Smooth muscle cell (in vitro differentiated cells): Measurements from ENCODE around the gene RPL19. TPM values are rescaled to one million over a fixed set of nuclear protein-coding genes. Genes with fewer than 3 reads are reported as not detected.
A peak's percentile ranks its signal among the peaks of the same experiment; 100 is the strongest.

Experiments used
- DNase-seq: peaks from one replicate; lab custom pipeline; 2025; ENCODE audit not compliant: unreplicated experiment; lab: John Stamatoyannopoulos, UW
- H2AFZ ChIP-seq: fragments of 200-600 bp; sonication (generic); 2 replicates; pipeline ENCODE4 v1.6.0; 2016; ENCODE audit warnings: antibody characterized with exemption, low read depth, mild to moderate bottlenecking
- H3F3A ChIP-seq: fragments of 200-600 bp; sonication (generic); 2 replicates; pipeline ENCODE4 v1.6.0; 2017; ENCODE audit warnings: antibody characterized with exemption, low read depth
- H3K27ac ChIP-seq: fragments of 200-600 bp; sonication (generic); 2 replicates; pipeline ENCODE4 v1.5.1; 2016; ENCODE audit warnings: low read depth, mild to moderate bottlenecking
- H3K27me3 ChIP-seq: fragments of 200-600 bp; sonication (generic); 2 replicates; pipeline ENCODE4 v1.6.1; 2016; ENCODE audit warnings: low read depth, mild to moderate bottlenecking
- H3K36me3 ChIP-seq: fragments of 200-600 bp; sonication (generic); 2 replicates; pipeline ENCODE4 v1.5.1; 2016; ENCODE audit warnings: low read depth
- H3K4me1 ChIP-seq: fragments of 200-600 bp; sonication (generic); 2 replicates; pipeline ENCODE4 v1.5.1; 2016; ENCODE audit warnings: low read depth
- H3K4me2 ChIP-seq: fragments of 200-600 bp; sonication (generic); 2 replicates; pipeline ENCODE4 v1.6.0; 2016; ENCODE audit warnings: mild to moderate bottlenecking
- H3K4me3 ChIP-seq: fragments of 200-600 bp; sonication (generic); 2 replicates; pipeline ENCODE4 v1.5.1; 2016; ENCODE audit warnings: mild to moderate bottlenecking
- H3K79me2 ChIP-seq: fragments of 200-600 bp; sonication (generic); 2 replicates; pipeline ENCODE4 v1.6.0; 2016; ENCODE audit warnings: low read depth, mild to moderate bottlenecking
- H3K9ac ChIP-seq: fragments of 200-600 bp; sonication (generic); 2 replicates; pipeline ENCODE4 v1.6.0; 2016; ENCODE audit warnings: low read depth
- H3K9me3 ChIP-seq: fragments of 200-600 bp; sonication (generic); replicated peaks from 2 replicates; pipeline ENCODE4 v1.5.1; 2016; ENCODE audit warnings: low read depth
- H4K20me1 ChIP-seq: fragments of 200-600 bp; sonication (generic); 2 replicates; pipeline ENCODE4 v1.6.0; 2016; ENCODE audit warnings: low read depth
- WGBS: methylation state at CpG from one replicate; pipeline ENCODE4 v1.1.7; 2016; ENCODE audit warnings: low lambda C conversion rate; 5-methylcytosine and 5-hydroxymethylcytosine counted together
- polyA plus RNA-seq: library from polyadenylated mRNA; unstranded; fragments of >200 nt; fragmentation: Nextera tagmentation; extraction: Ambion mirVana; gene quantifications from 2 replicates; pipeline ENCODE4 v1.2.1, GENCODE V29; 2016
- total RNA-seq: library from RNA; depleted of rRNA; stranded (reverse); fragments of >200 nt; gene quantifications from 2 replicates; pipeline ENCODE4 v1.2.3, GENCODE V29; 2014
- TF ChIP-seq, protein P1 (sequence below): fragments of 200-600 bp; sonication (generic); IDR thresholded peaks from 2 replicates; pipeline ENCODE4 v1.5.1; 2017; ENCODE audit warnings: borderline replicate concordance, mild to moderate bottlenecking, antibody characterized with exemption; ENCODE audit not compliant: insufficient read depth, poor library complexity, severe bottlenecking

Gene RPL19
- total and polyA plus RNA-seq, 2 experiments from 2014 or later: 818 to 2,675 TPM

- Histone ChIP-seq H3F3A (peaks cover 3% of the 10 kb centered on the region), H2AFZ (no peak overlapping the region), H3K9ac (no peak overlapping the region), H3K4me1 (peaks cover 30% of the 10 kb centered on the region), H3K36me3 (no peaks in the 10 kb centered on the region), H3K79me2 (peaks cover 32% of the 10 kb centered on the region), H4K20me1 (peaks cover 23% of the 10 kb centered on the region), H3K9me3 (no peaks in the 10 kb centered on the region), H3K27ac (no peak overlapping the region), H3K27me3 (no peaks in the 10 kb centered on the region), H3K4me2 (peak overlapping the region; percentile 98), H3K4me3 (peak overlapping the region; percentile 88)
- no peak for DNase-seq
- WGBS: 43% methylated on average over 7 of the region's 8 CpGs
- TF ChIP-seq, protein P1, sequence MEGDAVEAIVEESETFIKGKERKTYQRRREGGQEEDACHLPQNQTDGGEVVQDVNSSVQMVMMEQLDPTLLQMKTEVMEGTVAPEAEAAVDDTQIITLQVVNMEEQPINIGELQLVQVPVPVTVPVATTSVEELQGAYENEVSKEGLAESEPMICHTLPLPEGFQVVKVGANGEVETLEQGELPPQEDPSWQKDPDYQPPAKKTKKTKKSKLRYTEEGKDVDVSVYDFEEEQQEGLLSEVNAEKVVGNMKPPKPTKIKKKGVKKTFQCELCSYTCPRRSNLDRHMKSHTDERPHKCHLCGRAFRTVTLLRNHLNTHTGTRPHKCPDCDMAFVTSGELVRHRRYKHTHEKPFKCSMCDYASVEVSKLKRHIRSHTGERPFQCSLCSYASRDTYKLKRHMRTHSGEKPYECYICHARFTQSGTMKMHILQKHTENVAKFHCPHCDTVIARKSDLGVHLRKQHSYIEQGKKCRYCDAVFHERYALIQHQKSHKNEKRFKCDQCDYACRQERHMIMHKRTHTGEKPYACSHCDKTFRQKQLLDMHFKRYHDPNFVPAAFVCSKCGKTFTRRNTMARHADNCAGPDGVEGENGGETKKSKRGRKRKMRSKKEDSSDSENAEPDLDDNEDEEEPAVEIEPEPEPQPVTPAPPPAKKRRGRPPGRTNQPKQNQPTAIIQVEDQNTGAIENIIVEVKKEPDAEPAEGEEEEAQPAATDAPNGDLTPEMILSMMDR: no peak
Measured at GRCh38 chr17:39196241-39196807, 3.8 kb upstream of the RPL19 start.

GRCh38 chr17:39196808-39197291, 3.2 kb upstream of the RPL19 start:
- Histone ChIP-seq H3K27ac (no peak overlapping the region), H3K4me1 (peaks cover 35% of the 10 kb centered on the region), H4K20me1 (peaks cover 27% of the 10 kb centered on the region), H3K9me3 (no peaks in the 10 kb centered on the region), H3K79me2 (peaks cover 37% of the 10 kb centered on the region), H3K36me3 (no peaks in the 10 kb centered on the region), H3K4me2 (peak overlapping the region; percentile 98), H3K27me3 (no peaks in the 10 kb centered on the region), H3K9ac (peak overlapping the region; percentile 25), H2AFZ (peak overlapping the region; percentile 76), H3K4me3 (peak overlapping the region; percentile 88), H3F3A (peaks cover 8% of the 10 kb centered on the region)
- no peak for DNase-seq
- TF ChIP-seq, protein P1: no peak
- WGBS: 4% methylated on average over 24 of the region's 30 CpGs

- peak within 1 kb of the TSS; percentile 25 for H3K9ac ChIP-seq
- H4K20me1 ChIP-seq: peaks cover 34% of the 10 kb centered on the region
- H3K4me3 ChIP-seq: peak within 1 kb of the TSS; percentile 88
- DNase-seq: peak; percentile 46
- H3K27me3 ChIP-seq: no peaks in the 10 kb centered on the region
- no peaks in the 10 kb centered on the region for H3K9me3 ChIP-seq
- TF ChIP-seq, protein P1: no peak
- H3K79me2 ChIP-seq: peaks cover 42% of the 10 kb centered on the region
- H3K27ac ChIP-seq: no peak within 1 kb of the TSS
- H3F3A ChIP-seq: peaks cover 15% of the 10 kb centered on the region
- no peaks in the 10 kb centered on the region for H3K36me3 ChIP-seq
- H2AFZ ChIP-seq: peak within 1 kb of the TSS; percentile 76
- WGBS: 7% methylated on average over 11 of the region's 55 CpGs
- H3K4me2 ChIP-seq: peak within 1 kb of the TSS; percentile 98
- peaks cover 40% of the 10 kb centered on the region for H3K4me1 ChIP-seq
Measured at GRCh38 chr17:39197380-39198185, 2.5 kb upstream of the RPL19 start, which contains the start of gene CACNB1. TSS of gene CACNB1 (minus strand) at chr17:39197669. CDS start at chr17:39197495, 174 bp downstream.
